Tibial nerve (tissue), 3 donors: Measurements from ENCODE around the gene CHN2.

Experiments
- CTCF ChIP-seq, 5 experiments: fragments of 200-600 bp in 3 of 5; fragments of 450-650 bp in 2 of 5; sonication (generic) in 3 of 5; IDR thresholded peaks; one replicate each; pipeline ENCODE4 v1.5.1; 2016 to 2019; ENCODE audit warnings: antibody characterized with exemption in 5 of 5, mild to moderate bottlenecking in 3 of 5, moderate library complexity in 2 of 5
- POLR2A ChIP-seq, 2 donors: fragments of 450-650 bp; IDR thresholded peaks; one replicate each; pipeline ENCODE4 v1.6.1; 2017; ENCODE audit warnings: antibody characterized with exemption in 2 of 2, mild to moderate bottlenecking in 2 of 2, moderate library complexity in 2 of 2

- TF ChIP-seq CTCF (IDR thresholded peaks at IDR 0.05) = no peak
- TF ChIP-seq POLR2A (IDR thresholded peaks at IDR 0.05) = no peak
These were observed 226.7 kb downstream of the CHN2 start for GRCh38 chr7:29421010-29421956.
